Posterior vena cava (tissue), 2 donors: Measurements from ENCODE around the gene MARCHF4. TPM values are rescaled to one million over a fixed set of nuclear protein-coding genes. Genes with fewer than 3 reads are reported as not detected.

Experiments
- total RNA-seq, 2 donors: library from RNA; stranded (reverse); fragmentation: NEBNext Ultra II Directional; extraction: Animal tissue kit (Norgen Biotek cat#: 25700); gene quantifications; one replicate each; pipeline ENCODE4 v1.2.1, GENCODE V29; 2021
- donor health status: DM: yes; HTN: yes; CAD: no.
- donor health status: DM: yes; HTN: yes; CAD: no.

The MARCHF4 gene
- total RNA-seq, 2 donors from 2014 or later = not detected

Other genes with a start within 250 kb of the MARCHF4 start
- 10 to 100 TPM; 13.6 to 14.5 TPM for gene SMARCAL1, start 40.0 kb upstream of the MARCHF4 start, total RNA-seq
- gene RPL37A, start 126.4 kb upstream of the MARCHF4 start, total RNA-seq = 1,000 to 10,000 TPM; 1,771 to 1,914 TPM